ENCODE results near the gene SLC1A1.

DNA sequence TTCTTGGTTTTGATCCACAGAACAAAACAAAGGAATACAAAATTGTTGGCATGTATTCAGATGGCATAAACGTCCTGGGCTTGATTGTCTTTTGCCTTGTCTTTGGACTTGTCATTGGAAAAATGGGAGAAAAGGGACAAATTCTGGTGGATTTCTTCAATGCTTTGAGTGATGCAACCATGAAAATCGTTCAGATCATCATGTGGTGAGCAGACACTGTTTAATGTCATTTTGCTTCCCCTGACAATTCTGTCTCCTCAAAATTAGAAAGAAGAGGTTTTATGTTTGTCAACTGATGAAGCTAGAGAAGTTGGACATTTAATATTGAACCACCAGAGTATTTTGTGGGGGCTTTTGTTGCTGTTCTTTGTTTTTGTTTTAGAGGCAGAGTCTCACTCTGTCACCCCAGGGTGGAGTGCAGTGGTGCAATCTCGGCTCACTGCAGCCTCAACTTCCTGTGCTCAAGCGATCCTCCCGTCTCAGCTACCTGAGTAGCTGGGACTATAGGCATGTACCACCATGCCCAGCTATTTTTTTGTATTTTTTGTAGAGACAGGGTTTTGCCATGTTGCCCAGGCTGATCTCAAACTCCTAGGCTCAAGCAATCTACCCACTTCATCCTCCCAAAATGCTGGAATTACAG is 82.0 kb downstream of the SLC1A1 start:
- TF ChIP-seq, protein P1, sequence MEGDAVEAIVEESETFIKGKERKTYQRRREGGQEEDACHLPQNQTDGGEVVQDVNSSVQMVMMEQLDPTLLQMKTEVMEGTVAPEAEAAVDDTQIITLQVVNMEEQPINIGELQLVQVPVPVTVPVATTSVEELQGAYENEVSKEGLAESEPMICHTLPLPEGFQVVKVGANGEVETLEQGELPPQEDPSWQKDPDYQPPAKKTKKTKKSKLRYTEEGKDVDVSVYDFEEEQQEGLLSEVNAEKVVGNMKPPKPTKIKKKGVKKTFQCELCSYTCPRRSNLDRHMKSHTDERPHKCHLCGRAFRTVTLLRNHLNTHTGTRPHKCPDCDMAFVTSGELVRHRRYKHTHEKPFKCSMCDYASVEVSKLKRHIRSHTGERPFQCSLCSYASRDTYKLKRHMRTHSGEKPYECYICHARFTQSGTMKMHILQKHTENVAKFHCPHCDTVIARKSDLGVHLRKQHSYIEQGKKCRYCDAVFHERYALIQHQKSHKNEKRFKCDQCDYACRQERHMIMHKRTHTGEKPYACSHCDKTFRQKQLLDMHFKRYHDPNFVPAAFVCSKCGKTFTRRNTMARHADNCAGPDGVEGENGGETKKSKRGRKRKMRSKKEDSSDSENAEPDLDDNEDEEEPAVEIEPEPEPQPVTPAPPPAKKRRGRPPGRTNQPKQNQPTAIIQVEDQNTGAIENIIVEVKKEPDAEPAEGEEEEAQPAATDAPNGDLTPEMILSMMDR (conservative IDR thresholded peaks at IDR 0.05), result no peak
- TF ChIP-seq EZH2 (IDR thresholded peaks at IDR 0.05; ENCODE audit: low read depth), result no peak
